ENCODE measurements around the gene LDLR.
"Not testable (repeated sequence)": the region's sequence is repeated elsewhere in the genome, so short reads cannot be mapped to it uniquely, and the experiment has no call there.

Gene LDLR

DNA sequence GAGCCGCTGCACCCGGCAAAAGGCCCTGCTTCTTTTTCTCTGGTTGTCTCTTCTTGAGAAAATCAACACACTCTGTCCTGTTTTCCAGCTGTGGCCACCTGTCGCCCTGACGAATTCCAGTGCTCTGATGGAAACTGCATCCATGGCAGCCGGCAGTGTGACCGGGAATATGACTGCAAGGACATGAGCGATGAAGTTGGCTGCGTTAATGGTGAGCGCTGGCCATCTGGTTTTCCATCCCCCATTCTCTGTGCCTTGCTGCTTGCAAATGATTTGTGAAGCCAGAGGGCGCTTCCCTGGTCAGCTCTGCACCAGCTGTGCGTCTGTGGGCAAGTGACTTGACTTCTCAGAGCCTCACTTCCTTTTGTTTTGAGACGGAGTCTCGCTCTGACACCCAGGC, 17.2 kb downstream of the LDLR start:
- no peak for DNase-seq

DNA sequence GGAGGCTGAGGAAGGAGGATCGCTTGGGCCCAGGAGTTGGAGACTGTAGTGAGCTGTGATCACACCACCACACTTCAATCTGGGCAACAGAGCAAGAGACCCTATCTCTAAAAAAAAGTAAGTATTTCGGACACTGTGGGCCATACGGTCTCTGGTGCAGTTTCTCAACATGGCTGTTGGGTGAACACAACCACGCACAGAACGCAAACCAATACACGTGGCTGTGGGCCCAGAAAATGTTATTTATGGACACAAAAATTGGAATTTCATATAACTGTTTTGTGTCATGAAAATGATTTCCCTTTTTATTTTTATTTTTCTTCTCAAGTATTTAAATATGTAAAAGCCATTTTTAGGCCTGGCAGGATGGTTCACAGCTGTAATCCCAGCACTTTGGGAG, 19.5 kb downstream of the LDLR start:
- DNase-seq: no peak

DNA sequence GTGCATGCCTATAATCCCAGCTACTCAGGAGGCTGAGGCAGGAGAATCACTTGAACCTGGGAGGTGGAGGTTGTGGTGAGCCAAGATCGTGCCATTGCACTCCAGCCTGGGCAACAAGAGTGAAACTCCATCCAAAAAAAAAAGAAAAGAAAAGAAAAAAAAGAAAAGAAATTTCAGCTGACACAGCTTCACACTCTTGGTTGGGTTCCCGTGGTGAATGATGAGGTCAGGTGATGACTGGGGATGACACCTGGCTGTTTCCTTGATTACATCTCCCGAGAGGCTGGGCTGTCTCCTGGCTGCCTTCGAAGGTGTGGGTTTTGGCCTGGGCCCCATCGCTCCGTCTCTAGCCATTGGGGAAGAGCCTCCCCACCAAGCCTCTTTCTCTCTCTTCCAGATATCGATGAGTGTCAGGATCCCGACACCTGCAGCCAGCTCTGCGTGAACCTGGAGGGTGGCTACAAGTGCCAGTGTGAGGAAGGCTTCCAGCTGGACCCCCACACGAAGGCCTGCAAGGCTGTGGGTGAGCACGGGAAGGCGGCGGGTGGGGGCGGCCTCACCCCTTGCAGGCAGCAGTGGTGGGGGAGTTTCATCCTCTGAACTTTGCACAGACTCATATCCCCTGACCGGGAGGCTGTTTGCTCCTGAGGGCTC, 22.0 kb downstream of the LDLR start:
- DNase-seq: no peak

DNA sequence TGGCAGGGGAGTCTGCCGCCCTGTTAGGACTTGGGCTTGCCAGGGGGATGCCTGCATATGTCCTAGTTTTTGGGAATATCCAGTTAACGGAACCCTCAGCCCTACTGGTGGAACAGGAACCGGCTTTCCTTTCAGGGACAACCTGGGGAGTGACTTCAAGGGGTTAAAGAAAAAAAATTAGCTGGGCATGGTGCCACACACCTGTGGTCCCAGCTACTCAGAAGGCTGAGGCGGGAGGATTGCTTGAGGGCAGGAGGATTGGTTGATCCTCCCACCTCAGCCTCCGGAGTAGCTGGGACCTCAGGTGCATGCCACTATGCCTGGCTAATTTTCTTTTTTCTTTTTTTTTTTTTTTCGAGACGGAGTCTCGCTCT, 22.5 kb downstream of the LDLR start:
- no peak for DNase-seq

DNA sequence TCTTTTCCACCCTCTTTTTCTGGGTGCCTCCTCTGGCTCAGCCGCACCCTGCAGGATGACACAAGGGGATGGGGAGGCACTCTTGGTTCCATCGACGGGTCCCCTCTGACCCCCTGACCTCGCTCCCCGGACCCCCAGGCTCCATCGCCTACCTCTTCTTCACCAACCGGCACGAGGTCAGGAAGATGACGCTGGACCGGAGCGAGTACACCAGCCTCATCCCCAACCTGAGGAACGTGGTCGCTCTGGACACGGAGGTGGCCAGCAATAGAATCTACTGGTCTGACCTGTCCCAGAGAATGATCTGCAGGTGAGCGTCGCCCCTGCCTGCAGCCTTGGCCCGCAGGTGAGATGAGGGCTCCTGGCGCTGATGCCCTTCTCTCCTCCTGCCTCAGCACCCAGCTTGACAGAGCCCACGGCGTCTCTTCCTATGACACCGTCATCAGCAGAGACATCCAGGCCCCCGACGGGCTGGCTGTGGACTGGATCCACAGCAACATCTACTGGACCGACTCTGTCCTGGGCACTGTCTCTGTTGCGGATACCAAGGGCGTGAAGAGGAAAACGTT, 24.0 kb downstream of the LDLR start:
- no peak for DNase-seq

DNA sequence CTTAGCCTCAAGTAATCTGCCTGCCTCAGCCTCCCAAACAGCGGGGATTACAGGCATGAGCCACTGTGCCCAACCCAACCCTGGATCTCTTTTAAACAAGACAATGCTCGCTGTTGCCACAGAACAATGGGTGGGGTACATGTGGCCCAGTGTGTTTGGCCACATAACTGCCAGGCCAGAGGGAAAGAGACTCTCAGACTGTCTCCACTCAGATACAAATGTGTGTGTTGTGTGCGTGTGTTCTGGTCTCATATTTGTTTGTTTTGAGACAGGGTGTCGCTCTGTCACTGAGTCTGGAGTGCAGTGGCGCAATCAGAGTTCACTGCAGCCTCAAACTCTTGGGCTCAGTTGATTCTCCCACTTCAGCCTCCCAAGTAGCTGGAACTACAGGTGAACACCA, 25.8 kb downstream of the LDLR start:
- no peak for DNase-seq

DNA sequence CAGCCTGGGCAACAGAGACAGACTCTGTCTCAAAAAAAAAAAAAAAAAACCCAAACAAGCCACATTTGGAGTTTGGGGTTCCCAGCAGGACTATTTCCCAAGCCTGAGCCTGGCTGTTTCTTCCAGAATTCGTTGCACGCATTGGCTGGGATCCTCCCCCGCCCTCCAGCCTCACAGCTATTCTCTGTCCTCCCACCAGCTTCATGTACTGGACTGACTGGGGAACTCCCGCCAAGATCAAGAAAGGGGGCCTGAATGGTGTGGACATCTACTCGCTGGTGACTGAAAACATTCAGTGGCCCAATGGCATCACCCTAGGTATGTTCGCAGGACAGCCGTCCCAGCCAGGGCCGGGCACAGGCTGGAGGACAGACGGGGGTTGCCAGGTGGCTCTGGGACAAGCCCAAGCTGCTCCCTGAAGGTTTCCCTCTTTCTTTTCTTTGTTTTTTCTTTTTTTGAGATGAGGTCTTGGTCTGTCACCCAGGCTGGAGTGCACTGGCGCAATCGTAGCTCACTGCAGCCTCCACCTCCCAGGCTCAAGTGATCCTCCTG, 26.7 kb downstream of the LDLR start:
- DNase-seq: no peak

DNA sequence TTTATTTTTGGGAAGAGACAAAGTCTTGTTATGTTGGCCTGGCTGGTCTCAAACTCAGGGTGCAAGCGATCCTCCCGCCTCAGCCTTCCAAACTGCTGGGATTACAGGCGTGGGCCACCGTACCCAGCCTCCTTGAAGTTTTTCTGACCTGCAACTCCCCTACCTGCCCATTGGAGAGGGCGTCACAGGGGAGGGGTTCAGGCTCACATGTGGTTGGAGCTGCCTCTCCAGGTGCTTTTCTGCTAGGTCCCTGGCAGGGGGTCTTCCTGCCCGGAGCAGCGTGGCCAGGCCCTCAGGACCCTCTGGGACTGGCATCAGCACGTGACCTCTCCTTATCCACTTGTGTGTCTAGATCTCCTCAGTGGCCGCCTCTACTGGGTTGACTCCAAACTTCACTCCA, 27.2 kb downstream of the LDLR start:
- no peak for DNase-seq

DNA sequence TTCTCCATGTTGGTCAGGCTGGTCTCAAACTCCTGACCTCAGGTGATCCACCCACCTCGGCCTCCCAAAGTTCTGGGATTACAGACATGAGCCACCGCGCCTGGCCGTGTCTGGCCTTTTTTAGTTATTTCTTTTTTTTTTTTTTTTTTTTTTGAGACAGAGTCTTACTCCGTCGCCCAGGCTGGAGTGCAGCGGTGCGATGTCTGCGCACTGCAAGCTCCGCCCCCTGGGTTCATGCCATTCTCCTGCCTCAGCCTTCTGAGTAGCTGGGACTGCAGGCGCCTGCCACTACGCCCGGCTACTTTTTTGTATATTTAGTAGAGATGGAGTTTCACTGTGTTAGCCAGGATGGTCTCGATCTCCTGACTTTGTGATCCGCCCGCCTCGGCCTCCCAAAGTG, 32.7 kb downstream of the LDLR start:
- DNase-seq: not testable (repeated sequence)

DNA sequence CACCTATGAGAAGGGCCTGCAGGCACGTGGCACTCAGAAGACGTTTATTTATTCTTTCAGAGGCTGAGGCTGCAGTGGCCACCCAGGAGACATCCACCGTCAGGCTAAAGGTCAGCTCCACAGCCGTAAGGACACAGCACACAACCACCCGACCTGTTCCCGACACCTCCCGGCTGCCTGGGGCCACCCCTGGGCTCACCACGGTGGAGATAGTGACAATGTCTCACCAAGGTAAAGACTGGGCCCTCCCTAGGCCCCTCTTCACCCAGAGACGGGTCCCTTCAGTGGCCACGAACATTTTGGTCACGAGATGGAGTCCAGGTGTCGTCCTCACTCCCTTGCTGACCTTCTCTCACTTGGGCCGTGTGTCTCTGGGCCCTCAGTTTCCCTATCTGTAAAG, 33.9 kb downstream of the LDLR start:
- DNase-seq: no peak

DNA sequence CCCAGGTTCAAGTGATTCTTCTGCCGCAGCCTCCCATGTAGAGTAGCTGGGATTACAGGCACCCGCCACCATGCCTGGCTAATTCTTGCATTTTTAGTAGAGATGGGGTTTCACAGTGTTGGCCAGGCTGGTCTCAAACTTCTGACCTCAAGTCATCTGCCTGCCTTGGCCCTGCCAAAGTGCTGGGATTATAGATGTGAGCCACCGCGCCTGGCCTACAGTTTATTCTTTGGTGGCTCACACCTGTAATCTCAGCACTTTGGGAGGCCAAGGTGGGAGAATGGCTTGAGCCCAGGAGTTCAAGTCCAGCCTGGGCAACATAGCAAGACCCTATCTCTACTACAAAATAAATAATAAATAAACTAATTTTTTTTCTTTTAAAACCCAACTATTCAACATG, 34.9 kb downstream of the LDLR start:
- DNase-seq: not testable (repeated sequence)

DNA sequence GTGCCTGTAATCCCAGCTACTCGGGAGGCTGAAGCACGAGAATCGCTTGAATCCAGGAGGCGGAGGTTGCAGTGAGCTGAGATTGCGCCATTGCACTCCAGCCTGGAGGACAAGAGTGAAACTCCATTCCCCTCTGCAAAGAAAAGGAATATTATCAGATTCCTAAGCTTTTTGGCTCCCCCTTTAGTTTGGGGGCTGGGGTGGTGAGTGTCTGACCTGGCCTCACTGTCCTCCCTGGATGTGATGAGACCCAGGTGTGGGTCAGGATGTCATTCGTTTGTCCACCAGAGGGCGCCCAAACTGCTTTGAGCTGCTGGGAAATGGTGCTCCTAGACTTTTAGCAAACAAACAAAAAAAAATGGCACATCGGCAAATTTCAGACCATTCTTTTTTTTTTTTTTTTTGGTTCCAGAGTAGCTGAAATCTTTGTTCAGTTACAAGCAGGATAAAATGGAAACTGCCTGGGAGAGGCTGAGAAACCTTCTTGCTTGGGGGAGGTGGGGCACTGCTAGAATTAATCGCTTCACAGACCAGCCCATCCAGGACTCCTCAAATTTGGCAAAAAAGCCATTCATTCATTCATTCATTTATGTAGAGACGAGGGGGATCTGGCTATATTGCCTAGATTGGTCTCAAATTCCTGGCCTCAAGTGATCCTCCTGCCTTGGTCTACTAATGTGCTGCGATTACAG, 36.9 kb downstream of the LDLR start:
- peak; percentile 75 to 84 (median 82) for DNase-seq

DNA sequence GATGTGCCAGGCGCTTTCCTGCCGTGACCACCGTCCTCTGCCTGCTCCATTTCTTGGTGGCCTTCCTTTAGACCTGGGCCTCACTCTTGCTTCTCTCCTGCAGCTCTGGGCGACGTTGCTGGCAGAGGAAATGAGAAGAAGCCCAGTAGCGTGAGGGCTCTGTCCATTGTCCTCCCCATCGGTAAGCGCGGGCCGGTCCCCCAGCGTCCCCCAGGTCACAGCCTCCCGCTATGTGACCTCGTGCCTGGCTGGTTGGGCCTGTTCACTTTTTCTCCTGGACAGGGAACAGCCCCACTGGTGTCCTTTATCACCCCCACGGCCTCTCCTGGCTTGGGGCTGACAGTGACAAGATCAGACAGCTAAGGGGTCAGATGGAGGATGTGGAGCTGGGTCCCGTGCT, 38.6 kb downstream of the LDLR start:
- no peak for DNase-seq

DNA sequence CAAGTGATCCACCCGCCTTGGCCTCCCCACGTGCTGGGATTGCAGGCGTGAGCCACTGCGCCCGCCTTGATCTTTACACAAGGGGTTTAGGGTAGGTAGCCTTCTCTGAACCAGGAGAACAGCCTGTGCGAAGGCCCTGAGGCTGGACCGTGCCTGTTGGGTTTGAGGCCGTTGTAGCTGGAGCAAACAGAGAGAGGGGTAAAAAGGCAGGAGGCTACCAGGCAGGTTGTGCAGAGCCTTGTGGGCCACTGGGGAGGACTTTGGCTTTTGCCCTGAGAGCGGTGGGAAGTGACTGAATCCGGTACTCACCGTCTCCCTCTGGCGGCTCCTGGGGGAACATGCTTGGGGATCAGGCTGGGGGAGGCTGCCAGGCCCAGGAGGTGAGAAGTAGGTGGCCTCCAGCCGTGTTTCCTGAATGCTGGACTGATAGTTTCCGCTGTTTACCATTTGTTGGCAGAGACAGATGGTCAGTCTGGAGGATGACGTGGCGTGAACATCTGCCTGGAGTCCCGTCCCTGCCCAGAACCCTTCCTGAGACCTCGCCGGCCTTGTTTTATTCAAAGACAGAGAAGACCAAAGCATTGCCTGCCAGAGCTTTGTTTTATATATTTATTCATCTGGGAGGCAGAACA, 41.7 kb downstream of the LDLR start:
- DNase-seq: peak; percentile 76 to 85 (median 81)

DNA sequence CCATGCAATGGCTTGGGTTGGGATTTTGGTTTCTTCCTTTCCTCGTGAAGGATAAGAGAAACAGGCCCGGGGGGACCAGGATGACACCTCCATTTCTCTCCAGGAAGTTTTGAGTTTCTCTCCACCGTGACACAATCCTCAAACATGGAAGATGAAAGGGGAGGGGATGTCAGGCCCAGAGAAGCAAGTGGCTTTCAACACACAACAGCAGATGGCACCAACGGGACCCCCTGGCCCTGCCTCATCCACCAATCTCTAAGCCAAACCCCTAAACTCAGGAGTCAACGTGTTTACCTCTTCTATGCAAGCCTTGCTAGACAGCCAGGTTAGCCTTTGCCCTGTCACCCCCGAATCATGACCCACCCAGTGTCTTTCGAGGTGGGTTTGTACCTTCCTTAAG, 42.2 kb downstream of the LDLR start:
- no peak for DNase-seq

DNA sequence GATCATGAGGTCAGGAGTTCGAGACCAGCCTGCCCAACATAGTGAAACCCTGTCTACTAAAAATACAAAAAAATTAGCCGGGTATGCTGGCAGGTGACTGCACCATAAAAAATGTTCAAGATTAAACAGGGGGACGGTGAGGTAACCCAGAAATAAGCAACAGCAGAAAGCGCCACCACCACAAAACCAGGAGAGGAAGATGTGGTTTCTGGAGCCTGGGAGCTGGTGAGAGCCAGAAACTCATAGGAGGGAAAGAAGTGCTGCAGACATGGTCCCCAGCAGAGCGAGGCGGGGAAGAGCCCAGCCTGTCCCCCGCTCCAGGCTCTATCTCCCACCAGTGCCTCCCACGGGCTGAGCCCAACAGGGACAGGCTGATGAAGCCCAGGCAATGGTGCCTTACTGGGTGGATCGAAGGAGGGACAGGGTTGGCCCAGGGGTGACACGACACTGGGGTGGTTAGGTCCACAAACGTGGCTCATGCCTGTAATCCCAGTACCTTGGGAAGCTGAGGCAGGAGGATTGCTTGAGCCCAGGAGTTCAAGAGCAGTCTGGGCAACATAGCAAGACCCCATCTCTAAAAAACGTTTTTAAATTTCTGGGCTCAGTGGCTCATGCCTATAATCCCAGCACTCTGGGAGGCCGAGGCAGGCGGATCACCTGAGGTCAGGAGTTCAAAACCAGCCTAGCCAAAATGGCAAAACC, 47.3 kb downstream of the LDLR start:
- DNase-seq: no peak

DNA sequence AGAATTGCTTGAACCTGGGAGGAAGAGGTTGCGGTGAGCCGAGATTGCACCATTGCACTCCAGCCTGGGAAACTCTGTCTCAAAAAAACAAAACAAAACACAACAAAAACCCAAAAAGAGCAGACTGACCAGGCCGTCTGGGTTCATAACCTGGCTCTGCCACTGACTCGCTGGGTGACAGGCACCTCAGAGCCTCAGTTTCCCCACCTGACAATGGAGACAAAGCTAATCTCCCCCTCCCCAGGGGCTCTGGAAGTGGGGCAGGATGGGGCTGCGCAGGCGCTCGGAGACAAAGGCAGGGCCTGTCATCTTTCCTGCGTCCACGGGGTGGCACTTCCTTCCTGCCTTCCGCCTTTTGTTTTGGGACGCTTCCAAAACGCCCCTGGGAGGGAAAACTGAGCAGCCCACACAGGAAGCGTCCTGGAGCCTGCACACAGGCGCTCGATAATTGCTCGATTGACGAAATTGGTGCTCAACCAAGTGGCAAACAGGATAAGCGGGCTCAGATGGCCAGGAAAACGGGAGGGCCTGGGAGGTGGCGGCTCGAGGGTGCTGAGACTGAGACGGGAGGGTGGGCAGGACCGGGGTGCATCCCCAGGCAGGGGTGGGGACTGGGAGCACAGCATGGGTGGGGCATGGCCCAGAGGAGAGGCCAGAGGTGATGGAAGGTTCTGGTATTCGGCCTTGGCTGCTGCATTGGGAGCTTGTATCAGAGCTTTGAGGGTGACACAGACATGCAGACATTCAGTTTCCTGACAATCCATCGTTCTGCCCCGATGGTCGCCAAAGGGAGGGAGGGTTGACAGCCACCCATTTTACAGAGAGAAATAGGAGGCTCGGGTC, 48.5 kb downstream of the LDLR start:
- DNase-seq: peak; percentile 50 to 79 (median 74)

DNA sequence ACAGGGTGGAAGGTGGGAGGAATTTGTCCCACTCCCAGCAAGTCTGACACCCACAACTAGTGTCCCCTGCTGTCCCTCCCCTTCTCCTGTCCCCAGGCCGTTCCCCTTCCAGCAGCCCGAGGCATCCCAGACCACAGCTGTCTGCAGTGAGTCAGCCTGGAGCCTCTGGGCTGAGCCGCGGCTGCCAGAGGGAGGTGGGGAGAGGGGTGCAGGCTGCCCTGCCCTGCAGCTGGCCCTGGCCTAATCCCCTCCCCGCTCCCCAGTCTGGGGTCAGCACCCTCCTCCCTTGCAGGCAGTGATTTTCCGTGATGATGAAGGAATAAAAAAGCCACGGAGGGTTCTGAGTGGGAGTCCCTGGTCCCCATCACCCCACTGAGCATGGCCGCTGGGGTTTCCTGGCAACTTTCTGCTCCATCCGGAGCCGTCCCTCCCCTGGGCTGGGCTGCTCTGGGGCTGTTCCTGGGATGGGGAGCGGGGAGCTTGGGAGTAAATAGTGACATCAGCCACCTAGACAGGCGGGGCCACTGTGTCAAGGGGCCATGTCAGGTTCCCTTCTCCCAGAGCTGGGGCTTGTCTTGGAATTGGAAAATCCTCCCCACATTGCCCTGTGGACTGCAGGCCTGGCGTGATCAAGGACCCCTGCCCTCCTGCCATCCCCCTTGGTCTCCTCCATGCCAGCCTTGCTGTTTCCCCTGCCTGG, 49.5 kb downstream of the LDLR start:
- DNase-seq: peak; percentile 57 to 69 (median 64)

DNA sequence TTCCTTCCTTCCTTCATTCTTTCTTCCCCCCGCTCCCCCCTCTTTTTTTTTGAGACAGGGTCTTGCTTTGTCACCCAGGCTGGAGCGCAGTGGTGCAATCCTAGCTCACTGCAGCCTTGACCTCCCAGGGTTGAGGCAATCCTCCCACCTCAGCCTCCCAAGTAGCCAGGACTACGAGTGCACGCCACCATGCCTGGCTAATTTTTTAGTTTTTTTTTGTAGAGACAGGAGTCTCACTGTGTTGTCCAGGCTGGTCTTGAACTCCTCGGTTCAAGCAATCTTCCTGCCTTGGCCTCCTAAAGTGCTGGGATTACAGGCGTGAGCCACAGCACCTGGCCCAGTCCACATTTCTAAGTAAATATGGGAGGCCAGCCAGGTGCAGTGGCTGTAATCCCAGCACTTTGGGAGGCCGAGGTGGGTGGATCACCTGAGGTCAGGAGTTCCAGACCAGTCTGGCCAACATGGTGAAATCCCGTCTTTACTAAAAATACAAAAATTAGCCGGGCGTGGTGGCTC, 50.8 kb downstream of the LDLR start:
- DNase-seq: not testable (repeated sequence)

DNA sequence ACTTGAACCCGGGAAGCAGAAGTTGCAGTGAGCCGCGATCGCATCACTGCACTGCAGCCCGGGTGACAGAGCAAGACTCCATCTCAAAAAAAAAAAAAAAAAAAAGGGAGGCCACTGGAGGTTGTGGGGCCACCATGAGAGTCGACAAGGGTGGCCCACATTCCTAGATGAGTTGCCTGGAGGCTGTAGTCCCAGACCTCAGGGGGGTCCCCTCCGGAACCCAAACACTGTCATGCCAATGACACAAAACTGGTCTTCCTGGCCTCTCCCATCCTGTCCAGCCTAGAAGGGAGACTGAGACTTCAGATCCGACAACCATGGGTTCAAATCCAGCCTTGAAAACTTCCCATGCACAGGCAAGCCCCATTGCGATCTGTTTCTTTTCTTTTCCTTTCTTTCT, 51.6 kb downstream of the LDLR start:
- DNase-seq: no peak

DNA sequence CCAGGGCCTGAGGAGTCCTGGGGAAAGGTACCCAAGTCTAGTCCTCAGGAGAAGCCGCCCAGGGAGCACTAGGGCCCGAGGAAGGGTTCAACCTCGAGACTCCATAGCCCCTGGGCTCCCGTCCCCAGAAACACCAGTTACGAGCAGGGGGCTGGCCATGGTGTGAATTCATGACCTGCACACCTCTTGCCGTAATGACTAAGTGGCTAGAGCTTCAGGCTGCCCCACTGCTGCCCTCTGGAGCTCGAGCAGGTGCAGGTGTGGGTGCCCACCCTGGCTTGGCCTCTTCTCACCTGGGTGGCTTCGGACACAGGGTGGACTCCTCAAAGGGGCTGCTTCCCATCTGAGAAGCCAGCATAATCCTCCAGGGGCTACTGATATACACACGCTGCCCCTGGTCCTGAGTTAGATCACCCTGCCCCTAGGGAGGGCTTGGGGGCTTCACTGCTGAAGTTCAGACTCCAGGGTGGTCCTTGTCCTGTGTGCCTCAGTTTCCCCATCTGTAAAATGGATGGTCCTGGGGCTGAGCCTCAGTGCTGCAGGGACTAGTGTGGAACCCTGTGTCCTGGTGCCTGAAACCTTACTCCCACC, 52.8 kb downstream of the LDLR start:
- DNase-seq: no peak

All from suppressor macrophage (primary cell).